ENCODE measurements around the gene TOMM22.
"Not testable (repeated sequence)": the region's sequence is repeated elsewhere in the genome, so short reads cannot be mapped to it uniquely, and the experiment has no call there.

Gene TOMM22

GRCh38 chr22:38681582-38682335, at the start of gene TOMM22:
Gene TOMM22 (plus strand): TSS chr22:38681957. CDS start chr22:38681979, 22 bp downstream.
- peak; percentile 70 for DNase-seq (ENCODE audit: low read depth)

- no peak for DNase-seq (ENCODE audit: low read depth)
Observed at GRCh38 chr22:38632528-38632927, 49.2 kb upstream of the TOMM22 start.

GRCh38 chr22:38638216-38638615, 43.5 kb upstream of the TOMM22 start:
- no peak for DNase-seq (ENCODE audit: low read depth)

DNA sequence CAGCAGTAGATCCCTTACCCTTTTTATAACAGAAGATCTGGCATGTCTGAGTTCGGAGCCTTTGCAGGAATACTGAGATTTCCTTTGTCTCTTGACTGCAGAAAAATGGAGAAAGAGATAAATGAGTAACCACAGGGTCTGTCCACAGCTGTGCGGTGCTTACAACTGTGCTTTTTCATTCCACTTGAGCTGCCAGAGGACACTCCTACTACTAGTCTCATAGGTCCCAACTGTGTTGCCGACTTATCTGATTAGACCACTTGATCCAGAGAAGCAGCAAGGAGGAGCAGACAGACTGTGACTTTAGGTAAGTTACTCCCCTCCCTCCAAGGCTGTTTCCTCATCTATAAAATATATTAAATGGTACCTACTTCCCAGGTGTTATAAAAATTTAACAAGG, 43.0 kb upstream of the TOMM22 start:
- DNase-seq (ENCODE audit: low read depth) = no peak

DNA sequence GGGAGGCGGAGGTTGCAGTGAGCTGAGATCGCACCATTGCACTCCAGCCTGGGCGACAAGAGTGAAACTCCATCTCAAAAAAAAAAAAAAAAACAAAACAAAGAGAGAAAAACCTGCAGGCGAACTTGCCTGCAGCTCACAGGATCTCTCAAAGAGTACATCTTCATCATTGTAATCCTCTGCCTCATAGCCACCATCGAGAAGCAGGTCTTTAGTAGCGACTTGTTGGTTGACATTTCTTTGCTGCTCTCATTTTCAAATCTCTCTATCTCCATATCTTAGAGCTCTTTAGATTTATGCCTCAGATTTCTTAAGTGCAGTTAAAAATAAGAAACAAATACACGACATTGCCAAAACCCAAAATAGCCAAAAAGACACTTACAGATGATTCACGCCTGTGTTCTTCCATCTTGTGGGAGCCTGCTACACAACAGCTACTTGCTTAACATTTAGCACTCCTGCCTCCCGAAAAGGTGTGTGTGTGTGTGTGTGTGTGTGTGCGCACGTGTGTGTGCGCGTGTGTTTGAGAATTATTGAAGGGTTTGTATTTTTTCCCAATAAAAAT, 40.2 kb upstream of the TOMM22 start:
- no peak for DNase-seq (ENCODE audit: low read depth)

DNA sequence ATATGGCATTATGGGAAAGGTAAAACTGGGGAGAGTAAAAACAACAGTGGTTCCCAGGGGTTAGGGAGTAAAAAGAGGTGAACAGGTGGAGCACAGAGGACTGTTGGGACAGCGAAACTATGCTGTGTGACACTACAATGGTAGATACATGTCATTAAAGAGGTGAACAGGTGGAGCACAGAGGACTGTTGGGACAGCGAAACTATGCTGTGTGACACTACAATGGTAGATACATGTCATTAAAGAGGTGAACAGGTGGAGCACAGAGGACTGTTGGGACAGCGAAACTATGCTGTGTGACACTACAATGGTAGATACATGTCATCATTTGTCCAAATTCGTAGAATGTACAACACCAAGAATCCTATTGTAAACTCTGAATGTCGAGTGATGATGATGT, 37.5 kb upstream of the TOMM22 start:
- DNase-seq (ENCODE audit: low read depth) = not testable (repeated sequence)

DNA sequence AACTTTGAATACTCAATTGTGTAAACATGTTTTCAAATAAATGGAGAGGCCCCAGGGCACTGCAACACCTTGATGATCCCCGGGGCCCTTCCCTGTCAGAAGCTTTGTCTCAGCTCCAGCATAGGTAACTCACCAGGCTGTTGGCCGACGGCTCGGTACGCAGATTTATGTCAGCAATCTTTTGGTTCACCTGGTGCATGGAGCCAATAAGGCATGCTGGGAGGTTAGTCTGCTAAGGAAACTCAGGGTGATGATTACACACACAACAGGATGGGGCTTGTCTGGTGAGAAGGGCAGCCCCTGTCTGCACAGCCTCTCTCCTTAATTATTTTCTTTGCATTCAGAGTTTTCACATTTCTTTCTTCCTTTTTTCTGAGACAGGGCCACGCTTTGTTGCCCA, 36.3 kb upstream of the TOMM22 start:
- DNase-seq (ENCODE audit: low read depth) = no peak

DNA sequence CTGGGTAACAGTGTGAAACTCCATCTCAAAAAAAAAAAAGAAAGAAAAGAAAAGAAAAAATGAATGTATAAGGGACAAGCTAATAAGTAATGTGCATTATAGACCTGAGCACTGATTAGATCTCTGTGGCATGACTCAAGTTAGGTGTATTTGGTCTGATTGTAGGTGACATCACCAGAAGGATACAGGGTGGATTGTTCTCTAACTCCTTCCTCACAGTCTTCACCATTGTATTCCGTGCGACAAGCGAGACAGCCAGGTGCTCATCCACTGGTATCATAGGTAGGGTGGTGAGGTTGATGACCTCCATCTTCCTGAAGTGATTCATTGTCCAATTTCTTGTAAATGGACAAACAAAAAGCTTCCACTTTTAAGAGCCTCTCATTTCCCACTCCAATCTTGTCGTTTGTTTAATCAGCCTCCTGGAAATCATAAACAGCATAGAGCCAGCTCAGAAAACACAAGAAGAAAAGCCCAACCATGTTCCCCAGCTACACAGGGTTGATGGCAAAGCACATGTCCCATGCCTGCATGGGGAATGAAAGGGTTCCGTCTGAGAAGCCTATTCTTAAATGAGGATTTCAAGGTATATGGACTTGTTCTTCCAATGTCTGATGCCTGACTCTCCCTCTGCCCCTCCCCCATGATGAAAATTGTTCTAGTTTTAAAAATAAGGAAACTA, 31.8 kb upstream of the TOMM22 start:
- no peak for DNase-seq (ENCODE audit: low read depth)

DNA sequence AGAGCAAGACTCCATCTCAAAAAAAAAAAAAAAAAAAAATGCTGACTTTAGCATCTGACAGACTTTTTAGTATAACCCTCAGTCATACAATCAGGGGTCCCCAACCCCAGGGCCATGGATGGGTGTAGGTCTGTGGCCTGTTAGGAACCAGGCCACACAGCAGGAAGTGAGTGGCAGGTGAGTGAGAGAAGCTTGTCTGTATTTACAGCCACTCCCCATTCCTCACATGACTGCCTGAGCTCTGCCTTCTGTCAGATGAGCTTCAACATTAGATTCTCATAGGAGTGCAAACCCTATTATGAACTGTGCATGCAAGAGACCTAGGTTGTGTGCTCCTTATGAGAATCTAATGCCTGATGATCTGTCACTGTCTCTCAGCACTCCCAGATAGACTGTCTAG, 28.9 kb upstream of the TOMM22 start:
- DNase-seq (ENCODE audit: low read depth) = no peak

DNA sequence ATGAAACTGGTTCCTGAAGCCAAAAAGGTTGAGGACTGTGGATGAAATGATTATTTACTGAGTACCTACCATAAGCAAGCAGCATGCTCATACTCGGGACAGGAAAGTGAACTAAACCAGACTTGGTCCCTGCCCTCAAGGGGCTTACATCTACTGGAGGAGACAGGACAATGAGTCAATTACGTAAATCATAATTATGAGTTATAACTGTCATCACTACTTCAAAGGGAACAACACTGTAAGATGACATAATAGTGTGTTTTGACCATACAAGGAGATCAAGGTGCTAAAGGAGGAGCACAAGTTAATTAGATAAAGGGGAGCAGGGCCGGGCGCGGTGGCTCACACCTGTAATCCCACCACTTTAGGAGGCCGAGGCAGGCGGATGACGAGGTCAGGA, 28.0 kb upstream of the TOMM22 start:
- DNase-seq (ENCODE audit: low read depth) = no peak

- DNase-seq (ENCODE audit: low read depth) = no peak
Observed at GRCh38 chr22:38655519-38656255, 26.1 kb upstream of the TOMM22 start.

GRCh38 chr22:38656256-38657044, 25.3 kb upstream of the TOMM22 start, which contains the start of the genes CBY1 and FAM227A:
Gene CBY1 (plus strand): TSS chr22:38656638. CDS start chr22:38668055, 11,417 bp downstream.
Gene FAM227A (minus strand): TSS chr22:38656392. CDS start chr22:38650168, 6,224 bp downstream.
- DNase-seq (ENCODE audit: low read depth) = peak; percentile 84

GRCh38 chr22:38657045-38657909, 24.5 kb upstream of the TOMM22 start:
- DNase-seq (ENCODE audit: low read depth) = peak; percentile 14

- DNase-seq (ENCODE audit: low read depth) = no peak
Observed at GRCh38 chr22:38674888-38675287, 6.9 kb upstream of the TOMM22 start.

- no peak for DNase-seq (ENCODE audit: low read depth)
Observed at GRCh38 chr22:38675833-38676232, 5.9 kb upstream of the TOMM22 start.

- no peak for DNase-seq (ENCODE audit: low read depth)
Observed at GRCh38 chr22:38684895-38685294, 3.1 kb downstream of the TOMM22 start.

GRCh38 chr22:38685761-38686160, 4.0 kb downstream of the TOMM22 start:
- DNase-seq (ENCODE audit: low read depth) = no peak

DNA sequence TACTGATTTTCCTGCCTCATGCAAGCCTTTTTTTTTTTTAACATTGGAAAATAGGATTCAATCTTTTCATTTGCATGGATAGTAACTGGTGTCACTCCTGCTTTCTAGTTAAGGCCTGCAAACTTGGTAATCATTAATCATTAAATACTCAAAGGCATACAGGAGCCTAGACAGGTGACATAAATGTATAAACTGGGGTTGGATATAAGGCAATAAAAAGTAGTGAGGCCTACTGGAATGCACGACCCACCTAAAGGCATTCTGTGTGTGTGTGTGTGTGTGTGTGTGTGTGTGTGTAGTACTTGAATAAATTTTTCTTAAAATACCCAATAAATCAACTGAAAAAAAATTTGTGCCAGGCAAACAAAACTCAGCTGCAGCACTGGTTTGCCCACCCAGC, 7.9 kb downstream of the TOMM22 start:
- DNase-seq (ENCODE audit: low read depth) = no peak

DNA sequence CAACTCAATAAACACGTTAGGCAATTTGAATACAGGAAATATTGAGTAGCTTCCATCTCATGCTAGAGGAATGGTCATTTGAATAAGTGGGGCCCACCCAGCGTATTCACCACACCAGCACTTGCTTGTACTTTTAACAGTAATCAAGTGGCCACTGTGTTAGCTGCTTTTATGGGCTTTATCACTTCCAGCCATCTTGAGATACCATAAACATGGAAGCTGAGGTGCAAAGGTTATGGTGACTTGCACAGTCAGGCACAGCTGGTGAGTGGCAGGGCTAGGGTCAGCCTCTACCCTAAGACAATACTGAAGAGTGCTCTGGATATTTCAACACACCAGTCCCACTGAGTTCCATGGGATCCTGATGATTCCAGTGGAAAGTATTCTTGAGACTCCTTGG, 12.3 kb downstream of the TOMM22 start:
- DNase-seq (ENCODE audit: low read depth) = no peak

DNA sequence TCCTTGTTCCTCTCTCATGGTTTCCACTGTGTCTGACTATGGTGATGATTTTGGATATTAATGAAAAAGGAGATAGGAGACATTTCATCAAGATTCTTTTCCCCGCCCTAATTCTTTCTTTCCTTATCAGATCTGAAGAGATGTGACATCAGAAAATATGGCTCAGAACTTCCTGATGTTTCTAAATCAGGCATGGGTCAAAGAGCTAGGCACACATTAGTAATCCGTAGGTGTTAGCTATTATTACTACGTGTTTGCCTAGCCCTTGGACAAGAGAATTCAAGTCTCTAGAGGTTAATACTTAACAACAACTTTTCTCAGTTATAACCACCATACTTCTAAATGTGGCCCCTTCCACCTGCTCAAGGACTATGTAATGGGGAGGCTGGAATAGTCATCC, 13.2 kb downstream of the TOMM22 start:
- no peak for DNase-seq (ENCODE audit: low read depth)
